ENCODE results near the gene PCDHA5.
"Not testable (repeated sequence)": the region's sequence is repeated elsewhere in the genome, so short reads cannot be mapped to it uniquely, and the experiment has no call there.

PCDHA5 gene

DNA sequence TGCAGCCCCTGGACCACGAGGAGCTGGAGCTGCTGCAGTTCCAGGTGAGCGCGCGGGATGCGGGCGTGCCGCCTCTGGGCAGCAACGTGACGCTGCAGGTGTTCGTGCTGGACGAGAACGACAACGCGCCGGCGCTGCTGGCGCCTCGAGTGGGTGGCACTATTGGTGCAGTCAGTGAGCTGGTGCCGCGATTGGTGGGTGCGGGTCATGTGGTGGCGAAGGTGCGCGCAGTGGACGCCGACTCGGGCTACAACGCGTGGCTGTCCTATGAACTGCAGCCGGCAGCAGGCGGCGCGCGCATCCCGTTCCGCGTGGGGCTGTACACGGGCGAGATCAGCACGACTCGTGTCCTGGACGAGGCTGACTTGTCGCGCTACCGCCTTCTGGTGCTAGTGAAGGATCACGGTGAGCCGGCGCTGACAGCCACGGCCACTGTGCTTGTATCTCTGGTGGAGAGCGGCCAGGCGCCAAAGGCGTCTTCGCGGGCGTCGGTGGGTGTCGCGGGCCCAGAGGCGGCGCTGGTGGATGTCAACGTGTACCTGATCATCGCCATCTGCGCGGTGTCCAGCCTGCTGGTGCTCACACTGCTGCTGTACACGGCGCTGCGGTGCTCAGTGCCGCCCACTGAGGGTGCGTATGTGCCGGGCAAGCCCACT, 33.4 kb upstream of the PCDHA5 start:
- H3K4ac ChIP-seq (ENCODE audit: low read depth, low read length); H3K9ac ChIP-seq (ENCODE audit: low read length); H3K4me3 ChIP-seq (ENCODE audit: low read depth, low read length): not testable (repeated sequence)

DNA sequence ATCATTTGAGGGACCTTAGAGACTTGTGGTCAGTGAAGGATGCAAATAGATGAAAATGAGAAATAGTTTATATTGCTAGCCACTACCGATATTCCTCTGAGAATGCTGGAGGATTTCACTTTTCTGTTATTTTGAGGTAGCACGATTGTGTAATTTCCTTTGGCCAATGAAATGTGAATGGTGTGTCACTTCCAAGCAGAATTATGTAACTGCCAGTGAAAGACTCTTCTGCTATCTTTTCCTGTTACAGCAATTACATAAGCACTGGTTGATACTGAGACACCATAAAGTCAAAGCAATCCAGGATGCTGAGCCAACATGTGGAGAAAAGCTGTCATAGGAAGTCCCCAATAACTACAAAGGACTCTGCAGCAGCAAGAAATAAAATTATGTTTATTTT, 30.3 kb upstream of the PCDHA5 start:
- Histone ChIP-seq H3K18ac (ENCODE audit: low read length) (no peak overlapping the region), H3K23ac (ENCODE audit: low read length) (no peak overlapping the region), H2BK120ac (ENCODE audit: insufficient read depth, low read length, poor library complexity) (no peak overlapping the region), H3K9me3 (ENCODE audit: insufficient read depth, low read depth, low read length) (peaks cover 26% of the 10 kb centered on the region), H2AK5ac (ENCODE audit: low read length) (no peak overlapping the region), H4K8ac (ENCODE audit: low read depth, low read length) (no peak overlapping the region), H3K79me1 (ENCODE audit: low read length) (no peaks in the 10 kb centered on the region), H4K91ac (ENCODE audit: low read depth, low read length) (no peak overlapping the region), H2BK5ac (ENCODE audit: low read depth, low read length, poor library complexity) (no peak overlapping the region), H2AFZ (ENCODE audit: insufficient read depth, low read length, poor library complexity) (no peak overlapping the region), H3K4me3 (ENCODE audit: low read depth, low read length) (no peak overlapping the region), H3K14ac (ENCODE audit: low read length) (no peak overlapping the region), H3K4me2 (ENCODE audit: low read length) (no peak overlapping the region), H2BK12ac (ENCODE audit: low read length) (no peak overlapping the region), H3K27ac (ENCODE audit: low read depth, low read length) (no peak overlapping the region), H3K36me3 (ENCODE audit: control insufficient read depth in 1 of 2, insufficient read depth in 2 of 2, low read length in 2 of 2) (no peaks in the 10 kb centered on the region), H4K12ac (ENCODE audit: low read depth, low read length) (no peak overlapping the region), H3K79me2 (ENCODE audit: control insufficient read depth, insufficient read depth, low read length, poor library complexity) (no peaks in the 10 kb centered on the region), H3K4ac (ENCODE audit: low read depth, low read length) (no peak overlapping the region), H3K9ac (ENCODE audit: low read length) (no peak overlapping the region), H3K4me1 (ENCODE audit: control insufficient read depth in 1 of 2, insufficient read depth in 2 of 2, low read length in 2 of 2) (no peaks in the 10 kb centered on the region), H3K27me3 (ENCODE audit: insufficient read depth, low read length) (no peaks in the 10 kb centered on the region)
- no peak for DNase-seq
- WGBS (ENCODE audit: extremely low coverage, insufficient coverage, insufficient read length), result no CpG with 5 or more reads among the region's 2 CpGs

More for the DNA sequence above, 33.4 kb upstream of the PCDHA5 start:
- not testable (repeated sequence) for H2BK12ac ChIP-seq (ENCODE audit: low read length); H3K18ac ChIP-seq (ENCODE audit: low read length); H3K79me1 ChIP-seq (ENCODE audit: low read length); H3K4me2 ChIP-seq (ENCODE audit: low read length); H2AFZ ChIP-seq (ENCODE audit: insufficient read depth, low read length, poor library complexity); DNase-seq; H3K14ac ChIP-seq (ENCODE audit: low read length); H3K23ac ChIP-seq (ENCODE audit: low read length); H2BK120ac ChIP-seq (ENCODE audit: insufficient read depth, low read length, poor library complexity); H4K91ac ChIP-seq (ENCODE audit: low read depth, low read length); H3K27me3 ChIP-seq (ENCODE audit: insufficient read depth, low read length); H3K79me2 ChIP-seq (ENCODE audit: control insufficient read depth, insufficient read depth, low read length, poor library complexity); H3K27ac ChIP-seq (ENCODE audit: low read depth, low read length); H2AK5ac ChIP-seq (ENCODE audit: low read length); H3K4me1 ChIP-seq (ENCODE audit: control insufficient read depth in 1 of 2, insufficient read depth in 2 of 2, low read length in 2 of 2); H3K36me3 ChIP-seq (ENCODE audit: control insufficient read depth in 1 of 2, insufficient read depth in 2 of 2, low read length in 2 of 2); H4K8ac ChIP-seq (ENCODE audit: low read depth, low read length); H4K12ac ChIP-seq (ENCODE audit: low read depth, low read length); H2BK5ac ChIP-seq (ENCODE audit: low read depth, low read length, poor library complexity)
- H3K9me3 ChIP-seq (ENCODE audit: insufficient read depth, low read depth, low read length), result peaks cover 23% of the 10 kb centered on the region
- WGBS (ENCODE audit: extremely low coverage, insufficient coverage, insufficient read length), result no CpG with 5 or more reads among the region's 70 CpGs

DNA sequence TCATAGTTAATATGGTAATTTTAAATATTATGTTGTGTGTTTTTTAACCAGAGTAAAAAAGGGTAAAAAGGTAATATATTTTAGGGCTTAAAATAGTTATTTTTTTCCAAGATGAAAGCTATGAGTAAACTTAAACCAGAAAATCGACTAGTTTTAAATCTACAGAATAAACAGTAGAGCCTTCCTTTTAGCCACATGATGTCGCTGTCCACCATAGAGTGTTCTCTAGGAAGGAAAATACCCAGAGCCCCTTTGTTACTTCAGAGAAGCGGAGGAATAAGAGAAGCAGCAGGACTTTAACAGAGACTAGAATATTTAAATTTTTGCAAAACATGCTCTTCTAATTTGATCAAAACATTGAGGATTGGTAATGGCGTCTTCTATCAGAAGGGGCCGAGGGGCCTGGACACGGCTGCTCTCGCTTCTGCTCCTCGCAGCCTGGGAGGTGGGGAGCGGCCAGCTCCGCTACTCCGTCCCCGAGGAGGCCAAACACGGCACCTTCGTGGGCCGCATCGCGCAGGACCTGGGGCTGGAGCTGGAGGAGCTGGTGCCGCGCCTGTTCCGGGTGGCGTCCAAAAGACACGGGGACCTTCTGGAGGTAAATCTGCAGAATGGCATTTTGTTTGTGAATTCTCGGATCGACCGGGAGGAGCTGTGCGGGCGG, 26.7 kb upstream of the PCDHA5 start, which contains the start of gene PCDHA2:
Gene PCDHA2 (plus strand): TSS at position 258 of the 664 bp plus-strand sequence.
- peak within 1 kb of the TSS; percentile 47 for H3K4me2 ChIP-seq (ENCODE audit: low read length)
- H3K79me1 ChIP-seq (ENCODE audit: low read length), result no peaks in the 10 kb centered on the region
- H3K36me3 ChIP-seq (ENCODE audit: control insufficient read depth in 1 of 2, insufficient read depth in 2 of 2, low read length in 2 of 2), result peaks cover 2 to 4% of the 10 kb centered on the region in 2 experiments
- H2AFZ ChIP-seq (ENCODE audit: insufficient read depth, low read length, poor library complexity), result peak within 1 kb of the TSS; percentile 54
- H3K23ac ChIP-seq (ENCODE audit: low read length), result no peak within 1 kb of the TSS
- peak within 1 kb of the TSS; percentile 61 for H3K4me3 ChIP-seq (ENCODE audit: low read depth, low read length)
- no peak within 1 kb of the TSS for H3K27ac ChIP-seq (ENCODE audit: low read depth, low read length)
- H3K4me1 ChIP-seq (ENCODE audit: control insufficient read depth in 1 of 2, insufficient read depth in 2 of 2, low read length in 2 of 2), result no peaks in the 10 kb centered on the region
- no peak within 1 kb of the TSS for H2BK120ac ChIP-seq (ENCODE audit: insufficient read depth, low read length, poor library complexity)
- H3K14ac ChIP-seq (ENCODE audit: low read length), result no peak within 1 kb of the TSS
- no peak within 1 kb of the TSS for H3K4ac ChIP-seq (ENCODE audit: low read depth, low read length)
- no peak within 1 kb of the TSS for H3K9ac ChIP-seq (ENCODE audit: low read length)
- no peak within 1 kb of the TSS for H3K18ac ChIP-seq (ENCODE audit: low read length)
- H2AK5ac ChIP-seq (ENCODE audit: low read length), result no peak within 1 kb of the TSS
- no peak for DNase-seq
- H3K27me3 ChIP-seq (ENCODE audit: insufficient read depth, low read length), result no peaks in the 10 kb centered on the region
- no CpG with 5 or more reads among the region's 27 CpGs for WGBS (ENCODE audit: extremely low coverage, insufficient coverage, insufficient read length)
- peaks cover 14% of the 10 kb centered on the region for H3K9me3 ChIP-seq (ENCODE audit: insufficient read depth, low read depth, low read length)
- no peak within 1 kb of the TSS for H2BK12ac ChIP-seq (ENCODE audit: low read length)
- H4K8ac ChIP-seq (ENCODE audit: low read depth, low read length), result no peak within 1 kb of the TSS
- no peak within 1 kb of the TSS for H2BK5ac ChIP-seq (ENCODE audit: low read depth, low read length, poor library complexity)
- no peak within 1 kb of the TSS for H4K91ac ChIP-seq (ENCODE audit: low read depth, low read length)
- H3K79me2 ChIP-seq (ENCODE audit: control insufficient read depth, insufficient read depth, low read length, poor library complexity), result no peaks in the 10 kb centered on the region
- H4K12ac ChIP-seq (ENCODE audit: low read depth, low read length), result no peak within 1 kb of the TSS

DNA sequence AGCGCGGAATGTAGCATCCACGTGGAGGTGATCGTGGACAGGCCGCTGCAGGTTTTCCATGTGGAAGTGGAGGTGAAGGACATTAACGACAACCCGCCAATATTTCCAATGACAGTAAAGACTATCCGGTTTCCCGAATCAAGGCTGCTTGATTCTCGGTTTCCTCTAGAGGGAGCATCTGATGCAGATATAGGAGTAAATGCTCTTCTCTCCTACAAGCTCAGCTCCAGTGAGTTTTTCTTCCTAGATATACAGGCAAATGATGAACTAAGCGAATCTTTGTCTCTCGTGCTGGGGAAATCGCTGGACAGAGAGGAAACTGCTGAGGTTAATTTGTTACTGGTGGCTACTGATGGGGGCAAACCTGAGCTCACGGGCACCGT, 26.2 kb upstream of the PCDHA5 start:
- Histone ChIP-seq H3K9me3 (ENCODE audit: insufficient read depth, low read depth, low read length) (peaks cover 14% of the 10 kb centered on the region), H4K91ac (ENCODE audit: low read depth, low read length) (no peak overlapping the region), H3K4me3 (ENCODE audit: low read depth, low read length) (peak overlapping the region; percentile 61), H3K4me2 (ENCODE audit: low read length) (peak overlapping the region; percentile 47), H2BK5ac (ENCODE audit: low read depth, low read length, poor library complexity) (no peak overlapping the region), H4K12ac (ENCODE audit: low read depth, low read length) (no peak overlapping the region), H2BK120ac (ENCODE audit: insufficient read depth, low read length, poor library complexity) (no peak overlapping the region), H3K14ac (ENCODE audit: low read length) (no peak overlapping the region), H2AK5ac (ENCODE audit: low read length) (no peak overlapping the region), H3K9ac (ENCODE audit: low read length) (no peak overlapping the region), H3K23ac (ENCODE audit: low read length) (no peak overlapping the region), H3K4ac (ENCODE audit: low read depth, low read length) (no peak overlapping the region), H2BK12ac (ENCODE audit: low read length) (no peak overlapping the region), H3K18ac (ENCODE audit: low read length) (no peak overlapping the region), H3K79me2 (ENCODE audit: control insufficient read depth, insufficient read depth, low read length, poor library complexity) (no peaks in the 10 kb centered on the region), H2AFZ (ENCODE audit: insufficient read depth, low read length, poor library complexity) (peak overlapping the region; percentile 54), H3K27me3 (ENCODE audit: insufficient read depth, low read length) (no peaks in the 10 kb centered on the region), H3K4me1 (ENCODE audit: control insufficient read depth in 1 of 2, insufficient read depth in 2 of 2, low read length in 2 of 2) (no peaks in the 10 kb centered on the region), H3K36me3 (ENCODE audit: control insufficient read depth in 1 of 2, insufficient read depth in 2 of 2, low read length in 2 of 2) (peaks cover 2 to 4% of the 10 kb centered on the region in 2 experiments), H3K79me1 (ENCODE audit: low read length) (no peaks in the 10 kb centered on the region), H3K27ac (ENCODE audit: low read depth, low read length) (no peak overlapping the region), H4K8ac (ENCODE audit: low read depth, low read length) (no peak overlapping the region)
- no CpG with 5 or more reads among the region's 15 CpGs for WGBS (ENCODE audit: extremely low coverage, insufficient coverage, insufficient read length)
- no peak for DNase-seq

Measured in trophoblast cell (in vitro differentiated cells and primary cell).